ENCODE data around the gene RORC. TPM values are rescaled to one million over a fixed set of nuclear protein-coding genes. Genes with fewer than 3 reads are reported as not detected.

The RORC gene
- polyA plus RNA-seq, 3 donors: 0.03 TPM; not detected in 2

DNA sequence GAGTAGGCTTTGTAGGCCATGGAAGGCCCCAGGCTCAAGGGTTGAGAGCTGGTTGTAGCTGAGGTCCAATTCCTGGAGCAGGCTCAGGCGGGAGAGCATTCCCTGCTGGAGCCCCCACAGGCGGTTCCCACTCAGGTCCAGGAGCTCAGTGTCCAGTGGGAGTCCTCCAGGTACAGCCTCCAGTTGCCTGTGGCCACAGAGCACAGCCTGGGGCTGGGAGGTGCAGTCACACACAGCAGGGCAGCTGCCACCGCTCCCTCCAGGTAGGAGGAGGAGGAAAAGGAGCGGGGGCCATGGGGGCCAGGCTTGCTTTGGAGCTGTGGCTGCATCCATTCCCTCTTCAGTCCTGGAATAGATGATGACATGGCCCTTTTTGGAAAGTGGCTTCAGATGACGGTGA lies 29.2 kb downstream of the RORC start:
- no peak overlapping the region for H3K4me2 ChIP-seq (replicated peaks; ENCODE audit: extremely low read depth, low read length, poor library complexity, severe bottlenecking)
- Mint-ChIP-seq H3K9me3 (no peaks in the 10 kb centered on the region), H3K36me3 (no peaks in the 10 kb centered on the region), H3K27ac (no peak overlapping the region), H3K27me3 (ENCODE audit: low read depth in 3 of 3) (peaks cover 24 to 35% (median 27%) of the 10 kb centered on the region in 3 donors), H3K4me1 (peaks cover 2% of the 10 kb centered on the region), H3K4me3 (no peak overlapping the region)
- no peak for DNase-seq
- peaks cover 5 to 16% of the 10 kb centered on the region in 2 donors for H3K27me3 ChIP-seq (ENCODE audit: control insufficient read depth in 2 of 2, insufficient read depth in 2 of 2, low read length in 2 of 2)
- no peaks in the 10 kb centered on the region for H4K20me1 ChIP-seq (ENCODE audit: insufficient read depth, low read length)
- TF ChIP-seq CTCF (IDR thresholded peaks at IDR 0.05): no peak
- H3K27ac ChIP-seq (ENCODE audit: low read depth in 1 of 2, low read length in 2 of 2): no peak overlapping the region
- WGBS (ENCODE audit: insufficient coverage): 100% methylated on average over 3 of the region's 5 CpGs
- intact Hi-C loops (cut with micrococcal nuclease): no loop called here
- H3K4me3 ChIP-seq (replicated peaks in 1 of 3; ENCODE audit: low read depth in 2 of 3, low read length in 3 of 3): no peak overlapping the region
- no peaks in the 10 kb centered on the region for H3K4me1 ChIP-seq (ENCODE audit: control insufficient read depth in 1 of 2, insufficient read depth in 2 of 2, low read length in 2 of 2)
- no peaks in the 10 kb centered on the region for H3K9me3 ChIP-seq (replicated peaks in 1 of 2; ENCODE audit: control insufficient read depth in 1 of 2, insufficient read depth in 1 of 2, low read length in 2 of 2)
- no peak overlapping the region for H3K9ac ChIP-seq (ENCODE audit: insufficient read depth, low read length, poor library complexity, severe bottlenecking)
- no peak overlapping the region for H2AFZ ChIP-seq (ENCODE audit: insufficient read depth, low read depth, low read length, poor library complexity, severe bottlenecking)
- no peaks in the 10 kb centered on the region for H3K36me3 ChIP-seq (replicated peaks in 1 of 2; ENCODE audit: control insufficient read depth in 1 of 2, insufficient read depth in 2 of 2, low read length in 2 of 2)
- H3K79me2 ChIP-seq (ENCODE audit: insufficient read depth, low read length): no peaks in the 10 kb centered on the region

DNA sequence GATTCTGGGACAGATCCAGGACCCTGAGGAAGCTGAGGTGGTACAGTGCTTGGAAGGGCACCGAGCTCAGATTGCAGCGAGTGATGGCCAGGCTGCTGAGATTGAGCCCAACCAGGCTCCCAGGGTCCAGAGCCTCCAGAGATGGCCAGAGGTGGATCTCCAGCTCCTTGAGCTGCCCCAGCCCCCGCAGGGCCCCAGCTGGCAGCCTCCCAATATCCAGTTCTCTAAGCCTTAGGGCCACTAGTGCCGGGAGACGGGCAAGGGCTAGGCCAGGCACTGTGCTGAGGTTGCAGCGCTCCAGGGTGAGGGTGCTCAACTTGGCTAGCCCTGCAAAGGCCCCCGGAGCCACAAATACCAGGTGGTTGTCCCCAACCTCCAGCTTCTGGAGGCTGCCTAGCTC lies 29.8 kb downstream of the RORC start:
- H3K4me3 Mint-ChIP-seq: no peak overlapping the region
- H3K4me1 ChIP-seq (ENCODE audit: control insufficient read depth in 1 of 2, insufficient read depth in 2 of 2, low read length in 2 of 2): no peaks in the 10 kb centered on the region
- H3K4me1 Mint-ChIP-seq: peaks cover 2% of the 10 kb centered on the region
- DNase-seq: no peak
- no peak overlapping the region for H3K9ac ChIP-seq (ENCODE audit: insufficient read depth, low read length, poor library complexity, severe bottlenecking)
- no peak overlapping the region for H3K27ac Mint-ChIP-seq
- H3K36me3 ChIP-seq (replicated peaks in 1 of 2; ENCODE audit: control insufficient read depth in 1 of 2, insufficient read depth in 2 of 2, low read length in 2 of 2): no peaks in the 10 kb centered on the region
- H3K4me3 ChIP-seq (replicated peaks in 1 of 3; ENCODE audit: low read depth in 2 of 3, low read length in 3 of 3): no peak overlapping the region
- no peak overlapping the region for H3K4me2 ChIP-seq (replicated peaks; ENCODE audit: extremely low read depth, low read length, poor library complexity, severe bottlenecking)
- peaks cover 24 to 30% (median 27%) of the 10 kb centered on the region in 3 donors for H3K27me3 Mint-ChIP-seq (ENCODE audit: low read depth in 3 of 3)
- no peak overlapping the region for H2AFZ ChIP-seq (ENCODE audit: insufficient read depth, low read depth, low read length, poor library complexity, severe bottlenecking)
- no peak overlapping the region for H3K27ac ChIP-seq (ENCODE audit: low read depth in 1 of 2, low read length in 2 of 2)
- H3K79me2 ChIP-seq (ENCODE audit: insufficient read depth, low read length): no peaks in the 10 kb centered on the region
- peaks cover 5 to 16% of the 10 kb centered on the region in 2 donors for H3K27me3 ChIP-seq (ENCODE audit: control insufficient read depth in 2 of 2, insufficient read depth in 2 of 2, low read length in 2 of 2)
- H4K20me1 ChIP-seq (ENCODE audit: insufficient read depth, low read length): no peaks in the 10 kb centered on the region
- WGBS (ENCODE audit: insufficient coverage): 90% methylated on average over 6 of the region's 7 CpGs
- H3K9me3 Mint-ChIP-seq: no peaks in the 10 kb centered on the region
- intact Hi-C loops (cut with micrococcal nuclease): no loop called here
- no peaks in the 10 kb centered on the region for H3K9me3 ChIP-seq (replicated peaks in 1 of 2; ENCODE audit: control insufficient read depth in 1 of 2, insufficient read depth in 1 of 2, low read length in 2 of 2)
- TF ChIP-seq CTCF (IDR thresholded peaks at IDR 0.05): no peak
- H3K36me3 Mint-ChIP-seq: no peaks in the 10 kb centered on the region
